ENCODE data around the gene ICAM1.

DNA sequence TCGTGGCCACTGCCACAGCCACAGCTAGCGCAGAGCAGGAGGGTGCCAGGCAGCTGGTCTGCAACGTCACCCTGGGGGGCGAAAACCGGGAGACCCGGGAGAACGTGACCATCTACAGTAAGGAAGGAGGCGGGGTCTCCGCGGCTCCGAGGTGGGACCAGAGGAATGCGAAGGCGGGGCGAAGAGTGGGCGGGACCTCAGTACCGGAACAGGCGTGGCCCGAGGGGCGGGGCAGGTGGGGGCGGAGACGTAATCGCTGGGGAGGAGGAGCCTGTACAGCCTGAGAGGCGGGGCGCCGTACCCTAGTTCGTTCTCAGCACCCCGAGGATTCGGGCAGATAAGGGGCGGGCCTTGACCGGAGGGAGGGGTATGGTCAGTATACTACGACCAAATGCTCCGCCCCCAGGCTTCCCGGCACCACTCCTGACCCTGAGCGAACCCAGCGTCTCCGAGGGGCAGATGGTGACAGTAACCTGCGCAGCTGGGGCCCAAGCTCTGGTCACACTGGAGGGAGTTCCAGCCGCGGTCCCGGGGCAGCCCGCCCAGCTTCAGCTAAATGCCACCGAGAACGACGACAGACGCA lies 21.4 kb downstream of the ICAM1 start:
- TF ChIP-seq, protein P1, sequence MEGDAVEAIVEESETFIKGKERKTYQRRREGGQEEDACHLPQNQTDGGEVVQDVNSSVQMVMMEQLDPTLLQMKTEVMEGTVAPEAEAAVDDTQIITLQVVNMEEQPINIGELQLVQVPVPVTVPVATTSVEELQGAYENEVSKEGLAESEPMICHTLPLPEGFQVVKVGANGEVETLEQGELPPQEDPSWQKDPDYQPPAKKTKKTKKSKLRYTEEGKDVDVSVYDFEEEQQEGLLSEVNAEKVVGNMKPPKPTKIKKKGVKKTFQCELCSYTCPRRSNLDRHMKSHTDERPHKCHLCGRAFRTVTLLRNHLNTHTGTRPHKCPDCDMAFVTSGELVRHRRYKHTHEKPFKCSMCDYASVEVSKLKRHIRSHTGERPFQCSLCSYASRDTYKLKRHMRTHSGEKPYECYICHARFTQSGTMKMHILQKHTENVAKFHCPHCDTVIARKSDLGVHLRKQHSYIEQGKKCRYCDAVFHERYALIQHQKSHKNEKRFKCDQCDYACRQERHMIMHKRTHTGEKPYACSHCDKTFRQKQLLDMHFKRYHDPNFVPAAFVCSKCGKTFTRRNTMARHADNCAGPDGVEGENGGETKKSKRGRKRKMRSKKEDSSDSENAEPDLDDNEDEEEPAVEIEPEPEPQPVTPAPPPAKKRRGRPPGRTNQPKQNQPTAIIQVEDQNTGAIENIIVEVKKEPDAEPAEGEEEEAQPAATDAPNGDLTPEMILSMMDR (conservative IDR thresholded peaks at IDR 0.05; ENCODE audit: low read depth, low read length), result no peak
- TF ChIP-seq EZH2 (IDR thresholded peaks at IDR 0.05; ENCODE audit: borderline replicate concordance, low read depth, low read length, poor library complexity, severe bottlenecking), result no peak
